Suppressor macrophage treated with lipopolysaccharide for 4 hours (primary cell): ENCODE measurements around the gene REPIN1.

Experiments
- DNase-seq: peaks from one replicate; pipeline ENCODE4 v3.0.0-alpha.2; 2020

Gene REPIN1

DNA sequence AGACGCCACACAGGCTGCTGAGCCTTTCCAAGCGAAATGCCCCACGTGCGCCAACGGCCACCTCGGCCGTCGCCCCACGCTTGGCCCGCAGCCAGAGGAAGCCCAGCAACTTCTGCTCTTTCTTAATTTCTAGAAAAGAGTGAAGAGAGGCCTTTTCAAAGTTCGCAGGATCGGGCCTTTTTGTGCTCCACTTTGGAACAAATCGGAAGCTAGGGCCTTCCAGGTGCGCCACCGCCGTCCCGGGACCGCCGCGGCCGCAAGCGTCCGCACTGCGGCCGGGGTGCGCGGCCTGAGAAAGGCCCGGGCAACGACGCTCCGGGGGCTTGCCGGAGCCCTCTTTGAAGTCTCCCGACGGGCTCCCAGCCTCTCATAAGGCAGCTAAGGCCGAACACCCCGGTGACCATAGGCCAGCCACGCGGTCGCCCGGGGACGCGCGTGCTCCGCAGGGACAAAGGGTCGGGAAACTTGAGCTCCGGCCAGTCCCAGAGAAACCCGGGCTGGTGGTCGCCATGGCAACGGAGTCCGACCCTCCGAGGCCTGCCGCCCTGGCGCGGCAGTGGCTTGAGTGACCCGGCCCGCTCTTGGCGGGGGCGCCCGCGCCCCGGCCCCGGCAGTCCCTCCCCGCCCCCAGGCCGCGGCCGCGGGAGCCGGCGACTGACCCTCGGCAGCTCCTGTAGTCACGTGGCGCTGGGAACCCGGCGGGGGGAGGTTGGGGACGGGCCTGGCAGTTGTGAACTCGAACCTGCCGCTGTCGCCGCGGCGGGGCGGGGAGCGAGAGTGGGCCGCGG lies at the start of gene REPIN1:
Gene REPIN1 (plus strand): TSS at position 727 of the 788 bp plus-strand sequence. CDS start 890 bp downstream, outside the sequence.
- peak; percentile 87 for DNase-seq

DNA sequence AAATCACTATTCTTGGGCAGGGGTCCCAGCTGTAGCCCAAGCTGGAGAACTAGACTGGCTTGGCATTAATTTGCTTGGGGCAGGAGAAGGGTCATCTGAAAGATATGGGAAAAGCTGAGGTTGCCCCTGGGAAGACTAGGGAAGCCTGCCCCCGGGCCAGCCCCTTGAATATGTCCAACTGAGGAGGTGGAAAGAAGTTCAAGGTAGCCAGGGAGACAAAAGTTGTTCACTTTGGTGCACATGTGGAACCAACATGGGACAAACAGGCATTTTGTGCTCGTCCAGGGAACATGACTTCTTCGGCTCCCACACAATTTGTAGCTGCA lies 46.9 kb upstream of the REPIN1 start:
- DNase-seq = no peak

DNA sequence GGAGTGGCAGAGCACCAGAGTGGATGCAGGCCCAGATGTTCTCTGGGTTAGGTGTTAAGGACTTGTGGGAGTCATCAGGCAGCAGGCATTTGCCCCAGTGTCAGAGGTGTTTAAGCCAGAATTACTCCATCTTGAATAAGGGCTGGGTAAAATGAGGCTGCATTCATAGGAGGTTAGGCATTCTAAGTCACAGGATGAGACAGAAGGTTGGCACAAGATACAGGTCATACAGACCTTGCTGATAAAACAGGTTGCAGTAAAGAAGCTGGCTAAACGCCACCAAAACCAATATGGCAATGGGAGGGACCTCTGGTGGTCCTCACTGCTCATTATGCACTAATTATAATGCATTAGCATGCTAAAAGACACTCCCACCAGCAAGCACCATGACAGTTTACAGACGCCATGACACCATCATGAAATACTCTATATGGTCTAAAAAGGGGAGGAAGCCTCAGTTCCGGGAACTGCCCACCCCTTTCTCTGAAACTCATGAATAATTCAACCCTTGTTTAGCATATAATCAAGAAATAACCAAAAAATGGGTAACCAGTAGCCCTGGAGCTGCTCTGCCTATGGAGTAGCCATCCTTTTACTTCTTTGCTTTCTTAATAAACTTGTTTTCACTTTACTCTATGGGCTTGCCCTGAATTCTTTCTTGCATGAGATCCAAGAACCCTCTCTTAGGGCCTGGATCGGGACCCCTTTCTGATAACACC lies 46.3 kb upstream of the REPIN1 start:
- DNase-seq = no peak

DNA sequence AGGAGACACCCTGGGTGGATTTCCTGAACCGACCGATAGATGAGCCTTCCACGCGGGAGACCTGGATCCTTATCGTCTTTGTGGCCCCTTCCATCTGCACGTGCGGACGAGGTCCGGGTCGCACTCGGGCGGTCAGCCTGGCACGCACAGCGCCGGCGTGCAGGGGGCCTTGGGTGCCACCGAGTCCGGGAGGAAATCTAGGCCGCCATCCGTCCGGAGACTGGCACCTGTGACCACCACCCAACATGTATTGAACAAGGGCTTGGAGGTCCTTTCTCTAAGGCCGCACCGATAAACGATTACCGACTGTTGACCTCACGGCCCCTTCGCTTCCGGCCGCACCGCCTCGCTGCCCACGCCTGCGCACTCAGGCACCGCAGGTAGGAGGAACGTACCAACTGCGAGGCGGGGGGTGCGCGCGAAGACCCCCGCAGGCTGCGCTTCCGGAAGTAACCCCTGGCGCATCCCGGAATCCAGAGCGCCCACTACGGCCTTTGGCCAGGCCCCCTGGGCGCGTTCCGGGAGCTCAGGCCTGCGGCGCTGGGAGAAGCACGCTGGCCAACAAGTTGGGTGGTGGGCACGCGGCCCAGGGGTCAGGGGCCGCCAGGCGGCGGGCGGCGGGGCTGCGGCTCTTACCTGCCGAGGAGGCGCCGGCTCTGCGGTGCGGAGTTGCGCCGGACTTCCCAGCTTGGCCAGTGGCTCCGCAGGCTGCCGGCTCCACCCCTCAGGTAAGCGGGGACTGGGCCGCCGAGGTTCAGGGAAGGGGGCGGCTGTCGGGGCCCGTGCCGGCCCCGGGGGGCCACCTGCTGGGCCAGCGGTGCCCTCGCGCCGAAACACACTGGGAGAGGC lies 45.6 kb upstream of the REPIN1 start, which contains the start of the genes ACTR3C and LRRC61:
Gene ACTR3C (minus strand): TSS at position 713 of the 849 bp plus-strand sequence. CDS start 28,249 bp downstream, outside the sequence.
Gene LRRC61 (plus strand): TSS at position 523 of the 849 bp plus-strand sequence. CDS start 13,507 bp downstream, outside the sequence.
- no peak for DNase-seq

DNA sequence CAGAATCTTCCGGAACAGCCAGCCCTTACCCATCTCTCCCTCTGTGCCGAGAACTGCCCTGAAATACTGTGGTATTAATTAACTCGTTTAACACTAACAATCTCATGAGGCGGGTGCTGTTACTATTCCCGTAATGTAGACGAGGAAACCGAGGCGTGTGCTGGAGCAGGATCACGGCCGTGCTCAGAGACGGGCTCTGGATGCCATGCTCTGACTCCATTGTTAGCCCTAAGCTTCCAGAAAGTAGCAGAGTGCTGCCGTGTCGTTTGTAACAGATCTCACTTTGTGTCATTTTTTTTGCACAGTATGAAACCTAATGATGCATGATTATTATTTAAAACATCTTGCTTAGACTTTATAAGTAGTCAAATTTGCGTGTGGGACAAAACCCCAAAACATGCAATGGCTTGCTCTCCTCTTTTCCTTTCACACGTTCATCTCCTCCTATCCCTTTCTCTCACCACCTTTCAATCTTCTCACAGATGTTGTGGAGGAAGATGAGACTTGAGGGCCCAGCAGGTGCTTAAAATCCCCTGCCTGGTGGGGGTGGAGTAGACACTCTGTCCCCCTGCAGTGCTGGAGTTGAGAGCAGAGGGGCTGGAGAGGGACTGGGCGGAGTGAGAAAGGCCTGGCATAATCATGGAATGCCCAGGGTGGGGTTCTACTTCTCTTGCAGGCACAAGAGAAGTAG lies 44.8 kb upstream of the REPIN1 start:
- DNase-seq = no peak

DNA sequence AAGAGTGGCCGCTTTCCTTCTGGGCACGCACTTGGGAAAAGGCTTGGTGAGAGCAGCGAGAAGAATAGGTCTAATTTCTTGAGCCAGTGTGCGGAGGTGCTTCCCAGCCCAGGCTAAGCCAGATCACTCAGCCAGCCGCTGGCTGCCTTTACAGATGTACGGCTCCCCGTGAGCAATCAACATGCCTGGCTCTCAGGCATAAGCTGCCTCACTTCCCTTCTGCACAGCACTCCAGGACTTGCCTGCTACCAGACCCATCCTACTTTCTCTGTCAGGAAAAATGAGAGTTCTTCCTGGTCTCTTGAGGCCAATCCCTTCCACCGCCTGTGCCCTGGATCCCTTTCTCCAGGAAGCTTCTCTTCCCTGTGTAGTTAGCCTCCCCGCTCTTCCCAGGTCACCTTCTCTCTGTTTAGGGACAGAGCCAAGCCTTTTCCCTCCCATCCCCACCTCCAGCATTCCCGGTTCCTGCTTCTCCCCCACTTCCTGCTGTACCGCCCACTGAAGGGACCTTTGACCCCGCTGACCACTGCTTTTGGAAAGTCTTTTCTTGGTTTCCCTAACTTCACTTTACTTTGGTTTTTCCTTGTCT lies 44.2 kb upstream of the REPIN1 start:
- no peak for DNase-seq

DNA sequence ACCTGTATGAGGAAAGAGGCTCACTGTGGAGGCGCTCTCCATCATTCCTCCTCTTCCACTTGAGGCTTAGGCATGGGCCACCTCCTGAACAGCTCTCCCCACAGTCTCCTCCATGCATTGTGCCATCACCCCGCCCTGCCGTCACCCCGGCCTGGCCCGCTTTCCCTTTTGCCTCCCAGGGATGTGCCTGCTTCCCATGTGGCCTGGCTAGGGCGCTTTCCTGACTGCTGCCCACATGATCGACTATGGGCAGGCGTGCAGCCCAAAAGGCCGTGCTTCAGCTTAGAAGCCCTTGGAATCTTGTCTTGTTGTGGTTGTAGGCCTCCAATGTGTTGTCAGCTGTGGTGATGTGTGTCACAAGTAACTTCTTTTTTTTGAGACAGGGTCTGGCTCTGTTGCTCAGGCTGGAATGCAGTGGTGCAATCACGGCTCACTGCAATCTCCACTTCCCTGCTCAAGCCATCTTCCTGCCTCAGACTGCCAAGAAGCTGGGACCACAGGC lies 43.5 kb upstream of the REPIN1 start:
- DNase-seq = peak; percentile 57

DNA sequence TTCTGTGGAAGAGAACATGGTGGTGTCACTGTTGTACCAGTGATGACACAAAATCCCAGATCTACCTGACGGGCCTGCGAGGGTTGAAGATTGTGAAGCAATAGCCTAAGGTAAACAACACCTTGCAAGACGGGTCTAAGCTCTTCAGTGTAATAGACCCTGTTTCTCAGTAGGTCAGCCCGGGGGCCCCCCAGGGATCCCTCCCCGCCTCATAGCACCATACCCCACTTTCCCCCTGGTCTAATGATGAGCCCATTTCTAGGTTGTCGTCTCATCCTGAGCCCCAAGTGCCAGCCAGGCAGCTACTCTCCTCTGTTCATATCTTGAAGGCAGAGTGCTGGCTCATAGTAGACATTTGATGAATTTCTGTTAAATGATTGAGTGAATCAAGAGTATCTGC lies 42.7 kb upstream of the REPIN1 start:
- no peak for DNase-seq

DNA sequence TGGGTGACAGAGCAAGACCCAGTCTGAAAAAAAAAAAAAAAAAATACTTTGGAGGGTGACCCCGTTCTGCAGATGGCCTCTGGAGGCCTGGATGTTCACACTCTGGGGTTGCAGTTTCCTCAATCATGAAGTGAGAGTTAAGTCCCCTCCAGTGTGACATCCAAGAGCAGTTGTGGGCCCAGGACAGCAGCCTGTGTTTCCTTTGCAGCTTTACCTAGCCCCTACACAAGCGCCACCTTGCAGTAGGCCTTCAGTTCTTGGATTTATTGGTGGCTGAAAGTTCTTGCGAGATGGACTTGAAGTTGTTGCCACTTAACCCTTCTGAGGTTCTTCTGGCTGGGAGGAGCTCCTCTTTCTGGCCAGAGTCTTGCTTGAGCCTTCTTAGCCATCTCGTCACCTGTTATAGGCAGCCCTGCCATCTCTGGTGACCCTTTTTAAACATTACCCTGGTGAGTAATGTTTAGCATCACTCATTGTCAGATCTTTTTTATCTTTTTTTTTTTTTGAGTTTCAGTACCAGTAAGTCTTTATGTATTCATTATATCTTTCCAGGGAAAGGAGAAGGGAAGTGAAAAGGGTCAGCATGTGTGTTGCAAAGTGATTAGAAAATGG lies 41.9 kb upstream of the REPIN1 start:
- DNase-seq = no peak

DNA sequence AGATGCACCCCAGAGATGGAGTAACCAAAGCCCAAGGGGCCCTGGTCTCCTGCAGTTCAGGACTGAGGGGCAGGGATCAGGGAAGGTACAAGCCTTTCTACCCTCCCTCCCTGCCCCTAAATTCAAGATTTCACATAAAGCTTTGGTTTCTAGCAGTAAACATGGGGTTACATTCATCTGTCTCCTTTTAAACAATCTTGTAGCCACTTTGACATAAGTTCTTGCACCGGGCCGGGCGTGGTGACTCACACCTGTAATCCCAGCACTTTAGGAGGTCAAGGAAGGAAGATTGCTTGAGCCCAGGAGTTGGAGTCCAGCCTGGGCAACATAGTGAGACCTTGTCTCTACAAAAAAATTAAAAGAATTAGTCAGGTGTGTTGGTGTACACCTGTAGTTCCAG lies 41.3 kb upstream of the REPIN1 start:
- DNase-seq = no peak

DNA sequence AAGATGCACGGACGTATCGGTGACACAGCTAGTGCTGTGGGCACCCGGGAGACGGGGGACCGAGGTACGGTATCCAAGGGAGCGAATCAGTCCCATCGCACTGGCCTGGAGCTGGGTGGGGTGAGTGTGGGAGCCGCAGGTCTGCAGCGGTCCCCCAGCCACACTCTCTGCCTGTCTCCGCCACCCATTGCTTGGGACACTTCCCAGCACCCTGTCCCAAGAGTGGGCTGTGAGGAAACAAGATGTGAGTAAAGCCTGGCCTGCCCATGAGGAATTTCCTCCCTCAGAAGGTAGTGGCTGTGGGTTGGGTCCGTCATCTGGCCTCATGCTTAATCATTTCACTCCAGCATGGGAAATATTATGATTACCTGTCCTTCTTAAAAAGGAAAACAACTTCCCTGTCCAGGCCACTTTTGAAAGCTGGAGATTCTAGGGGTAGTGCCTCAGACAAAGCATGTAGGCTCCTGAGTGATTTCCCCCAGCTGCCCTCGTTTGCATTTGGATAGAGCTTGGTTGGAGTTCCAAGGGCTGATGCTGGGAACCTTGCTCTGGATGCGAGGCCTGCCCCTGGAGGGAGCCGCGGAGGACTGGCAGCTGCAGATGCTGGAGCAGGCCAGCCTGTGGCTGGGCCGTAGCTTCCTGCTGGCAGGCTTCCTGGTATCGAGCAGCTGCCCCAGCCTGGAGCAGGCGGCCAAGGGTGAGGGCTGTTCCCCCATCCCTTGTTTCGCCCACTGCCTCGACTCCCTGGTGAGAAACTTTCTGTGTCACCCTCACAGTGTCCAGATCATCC lies 39.1 kb upstream of the REPIN1 start:
- no peak for DNase-seq

DNA sequence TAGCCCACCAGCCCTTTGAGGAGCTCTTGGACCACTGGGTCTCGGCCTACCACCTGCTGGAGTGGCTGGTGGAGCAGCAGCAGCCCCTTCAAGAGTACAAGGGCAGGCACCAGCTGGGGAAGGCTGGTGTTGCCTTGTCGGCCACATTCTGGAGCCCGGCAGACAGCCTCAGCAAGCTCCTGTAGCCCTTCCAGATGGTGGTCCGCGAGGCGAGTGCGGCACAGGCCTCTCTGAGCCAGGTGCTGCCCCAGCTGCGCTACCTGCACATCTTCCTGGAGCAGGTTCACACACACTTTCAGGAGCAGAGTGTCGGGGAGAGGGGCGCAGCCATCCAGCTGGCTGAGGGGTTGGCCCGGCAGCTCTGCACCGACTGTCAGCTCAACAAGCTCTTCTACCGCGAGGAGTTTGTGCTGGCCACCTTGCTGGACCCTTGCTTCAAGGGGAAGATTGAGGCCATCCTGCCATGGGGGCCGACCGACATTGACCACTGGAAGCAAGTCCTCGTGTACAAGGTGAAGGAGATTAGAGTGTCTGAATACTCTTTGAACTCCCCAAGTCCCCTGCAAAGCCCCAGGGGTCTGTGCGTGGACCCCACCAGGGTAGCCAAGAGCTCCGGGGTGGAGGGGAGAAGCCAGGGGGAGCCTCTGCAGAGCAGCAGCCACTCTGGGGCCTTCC lies 38.3 kb upstream of the REPIN1 start:
- DNase-seq = no peak

DNA sequence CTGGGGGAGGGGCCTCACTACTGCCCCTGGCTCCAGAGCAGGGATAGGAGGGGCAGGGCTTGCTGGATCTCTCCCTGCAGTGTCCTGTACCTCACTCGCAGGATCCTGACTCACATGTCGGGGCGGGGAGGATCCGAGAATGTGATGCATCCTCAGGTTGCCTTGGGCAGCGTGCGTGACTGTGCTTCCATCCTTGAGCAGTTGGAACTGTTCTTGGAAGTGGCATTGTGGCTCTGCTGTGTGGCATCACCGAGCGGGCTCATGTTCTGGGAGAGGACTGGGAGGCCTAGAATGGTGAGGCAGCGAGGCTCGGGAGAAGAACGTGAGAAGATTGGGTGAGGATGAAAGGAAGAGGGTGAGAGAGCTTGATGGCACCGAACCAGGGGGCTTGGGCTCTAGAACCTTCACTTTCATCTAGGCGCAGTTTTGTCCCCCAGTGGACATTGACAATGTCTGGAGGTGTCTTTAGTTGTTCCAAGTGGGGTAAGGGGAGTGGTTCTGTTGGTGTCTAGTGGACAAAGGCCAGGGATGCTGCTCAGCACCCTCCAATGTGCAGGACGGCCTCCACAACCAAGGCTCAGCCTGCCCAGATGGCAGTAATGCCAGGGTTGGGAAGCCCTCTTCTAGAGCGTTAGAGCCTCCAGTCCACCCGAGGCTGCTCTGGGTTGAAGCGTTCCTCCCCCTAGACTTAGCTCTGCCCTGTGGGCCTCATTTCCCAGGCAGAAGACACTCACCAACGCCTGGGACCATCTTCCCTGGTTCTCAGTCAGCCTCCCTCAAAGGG lies 35.6 kb upstream of the REPIN1 start:
- DNase-seq = no peak

DNA sequence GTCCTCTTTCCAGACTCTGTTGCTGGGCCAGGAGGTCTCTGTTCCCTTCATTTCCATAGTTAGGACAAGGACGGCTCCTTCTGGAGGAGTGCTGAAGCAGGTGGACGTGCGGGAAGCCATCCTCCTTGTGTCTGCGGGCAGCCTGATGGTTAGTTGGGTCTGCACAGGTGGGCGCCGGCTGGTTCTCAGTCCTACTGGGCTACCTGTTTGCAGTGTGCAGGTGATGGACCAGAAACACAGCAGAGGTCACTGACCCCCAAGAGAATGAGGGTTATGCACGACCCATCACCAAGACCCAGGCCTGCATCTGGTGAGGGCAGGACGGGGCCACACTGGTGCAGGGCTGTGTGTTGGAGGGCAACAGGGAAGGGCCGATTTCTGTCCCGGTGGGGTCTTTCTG lies 35.0 kb upstream of the REPIN1 start:
- DNase-seq = no peak

DNA sequence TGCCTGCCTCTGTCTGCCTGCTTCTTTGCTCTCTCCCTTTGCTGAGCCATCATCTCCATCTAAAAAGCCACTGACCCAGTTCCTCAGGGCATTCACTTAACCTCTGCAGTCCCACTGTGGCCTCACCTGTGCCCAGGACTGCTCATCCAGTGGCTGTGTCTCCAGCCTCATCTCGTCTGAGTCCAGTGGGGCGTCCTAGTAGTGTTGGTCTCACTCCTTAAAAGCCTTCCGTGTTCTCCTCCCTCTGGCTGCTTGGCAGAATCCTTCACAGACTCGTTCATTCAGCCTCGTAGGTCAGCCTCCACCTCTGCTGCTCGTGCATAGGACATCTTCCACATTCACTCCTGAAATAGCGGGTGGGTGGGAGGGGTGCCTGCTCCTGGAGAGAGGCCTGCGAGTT lies 34.5 kb upstream of the REPIN1 start:
- no peak for DNase-seq

DNA sequence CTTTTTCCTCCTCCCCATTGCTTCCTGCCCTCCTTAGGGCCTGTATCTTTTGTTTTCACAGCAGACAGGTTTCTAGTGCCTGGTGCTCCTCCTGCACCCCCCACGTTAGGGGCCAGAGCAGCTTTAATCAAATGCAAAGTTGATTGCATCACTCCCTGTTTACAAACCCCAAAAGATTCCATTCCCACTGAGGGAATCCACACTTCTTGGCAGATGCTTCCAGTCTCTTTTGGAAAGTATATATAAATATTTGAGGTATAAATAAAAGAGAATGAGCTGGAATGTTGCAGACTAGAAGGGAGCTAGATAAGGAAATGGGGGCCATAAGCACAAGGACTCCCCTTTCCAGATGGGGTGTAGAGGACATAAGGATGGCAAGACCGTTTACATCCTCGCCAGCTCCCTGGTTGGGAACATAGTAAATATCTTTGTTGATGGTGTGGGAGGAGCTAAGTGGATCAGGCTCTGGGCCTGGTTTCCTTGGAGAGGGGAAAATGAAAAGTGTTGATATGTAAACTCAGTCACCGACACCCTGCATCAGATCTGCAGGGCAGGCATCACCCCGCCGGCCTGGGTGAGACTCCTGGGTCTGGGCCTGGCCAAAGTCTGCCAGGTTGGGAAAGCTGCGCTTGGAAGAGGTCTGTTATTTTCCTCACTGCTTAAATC lies 33.4 kb upstream of the REPIN1 start:
- no peak for DNase-seq

DNA sequence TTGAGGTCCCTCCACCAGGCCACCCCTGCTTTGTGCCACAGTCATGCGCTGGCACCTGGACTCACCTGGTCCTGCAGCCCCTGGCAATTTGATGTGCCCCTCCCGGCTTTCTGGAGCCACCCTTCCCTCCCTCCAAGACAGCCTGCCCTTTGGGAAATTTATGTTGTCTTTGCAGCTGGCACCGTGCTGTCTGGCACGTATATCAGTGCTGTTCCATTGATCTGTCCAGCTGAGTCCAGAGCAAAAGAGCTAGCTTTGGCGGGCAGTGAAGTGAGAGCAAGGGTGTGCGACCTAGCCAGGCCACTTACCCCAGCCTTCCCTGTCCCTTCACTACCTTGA lies 32.9 kb upstream of the REPIN1 start:
- no peak for DNase-seq

DNA sequence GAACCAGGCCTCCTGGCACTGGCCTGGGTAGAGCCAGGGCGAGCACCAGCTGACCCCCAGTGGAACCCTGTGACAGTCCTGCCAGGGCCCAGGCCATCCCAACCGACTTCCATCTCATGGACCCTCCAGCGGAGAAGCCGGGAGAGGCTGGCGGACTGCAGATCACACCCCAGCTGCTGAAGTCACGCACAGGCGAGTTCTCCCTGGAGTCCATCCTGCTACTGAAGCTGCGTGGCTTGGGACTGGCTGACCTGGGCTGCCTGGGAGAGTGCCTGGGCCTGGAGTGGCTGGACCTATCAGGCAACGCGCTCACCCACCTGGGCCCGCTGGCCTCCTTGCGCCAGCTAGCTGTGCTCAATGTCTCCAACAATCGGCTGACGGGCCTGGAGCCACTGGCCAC lies 31.9 kb upstream of the REPIN1 start:
- DNase-seq = no peak

DNA sequence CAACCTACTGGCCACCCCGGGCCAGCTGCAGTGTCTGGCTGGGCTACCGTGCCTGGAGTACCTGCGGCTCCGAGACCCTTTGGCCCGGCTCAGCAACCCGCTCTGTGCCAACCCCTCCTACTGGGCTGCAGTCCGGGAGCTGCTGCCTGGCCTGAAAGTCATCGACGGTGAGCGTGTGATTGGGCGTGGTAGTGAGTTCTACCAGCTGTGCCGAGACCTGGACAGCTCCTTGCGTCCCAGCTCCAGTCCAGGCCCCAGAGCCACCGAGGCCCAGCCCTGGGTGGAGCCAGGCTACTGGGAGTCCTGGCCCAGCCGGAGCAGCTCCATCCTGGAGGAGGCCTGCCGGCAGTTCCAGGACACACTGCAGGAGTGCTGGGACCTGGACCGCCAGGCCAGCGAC lies 31.4 kb upstream of the REPIN1 start:
- DNase-seq = no peak
